IMR-90 (cell line): ENCODE data around the gene NBPF3. TPM values are rescaled to one million over a fixed set of nuclear protein-coding genes. Genes with fewer than 3 reads are reported as not detected.
A peak's percentile ranks its signal among the peaks of the same experiment; 100 is the strongest.

Experiments used
- ATAC-seq: fragments of 200-7000 bp; cut with Tn5 transposase; 2 replicates; pipeline ENCODE4 v1.9.1; 2020; ENCODE audit warnings: low read depth, mild to moderate bottlenecking, moderate library complexity
- Bru-seq: library from RNA; stranded (reverse); fragments of 400-500 nt; gene quantifications from one replicate; lab custom pipeline; 2021; lab: Mats Ljungman, UMichigan
- BruChase-seq, 2 experiments: library from RNA; stranded (reverse); fragments of 400-500 nt; gene quantifications; one replicate each; lab custom pipeline; 2021; lab: Mats Ljungman, UMichigan
- BruUV-seq: library from RNA; stranded (reverse); fragments of 400-500 nt; replicated peaks from 2 replicates; lab custom pipeline; 2021; lab: Mats Ljungman, UMichigan
- CTCF ChIA-PET: fragments of 300-600 bp; formaldehyde crosslinking; extraction: SDS; loops from one replicate; lab custom pipeline; 2021; ENCODE audit warnings: antibody characterized with exemption; lab: Yijun Ruan, JAX
- POLR2A ChIA-PET: fragments of 300-600 bp; sonication (Branson Sonifier 250); formaldehyde crosslinking; loops from one replicate; lab custom pipeline; 2022; ENCODE audit warnings: antibody characterized with exemption; ENCODE audit not compliant: unreplicated experiment; lab: Charles Lee
- DNase-seq: peaks from one replicate; pipeline ENCODE4 v3.0.0; 2013
- H2AFZ ChIP-seq: replicated peaks from 2 replicates; pipeline ENCODE3; 2013; ENCODE audit warnings: low read length, mild to moderate bottlenecking; ENCODE audit not compliant: poor library complexity
- H2AK5ac ChIP-seq: 2 replicates; pipeline ENCODE4 v1.6.1; 2013; ENCODE audit warnings: low read depth, low read length, inconsistent platforms
- H2AK9ac ChIP-seq: replicated peaks from 2 replicates; pipeline ENCODE3; 2013; ENCODE audit warnings: mild to moderate bottlenecking, low read depth, low read length, moderate library complexity; ENCODE audit not compliant: poor library complexity
- H2BK120ac ChIP-seq: 2 replicates; pipeline ENCODE4 v1.6.1; 2013; ENCODE audit warnings: low read depth, low read length, inconsistent platforms
- H2BK15ac ChIP-seq: 3 replicates; pipeline ENCODE4 v1.6.1; 2013; ENCODE audit warnings: low read depth, low read length, inconsistent platforms
- H2BK20ac ChIP-seq: 2 replicates; pipeline ENCODE4 v1.6.1; 2013; ENCODE audit warnings: low read depth, mild to moderate bottlenecking, inconsistent platforms, low read length, moderate library complexity
- H2BK5ac ChIP-seq: 2 replicates; pipeline ENCODE4 v1.6.1; 2013; ENCODE audit warnings: mild to moderate bottlenecking, low read depth, low read length, inconsistent platforms; ENCODE audit not compliant: poor library complexity, severe bottlenecking
- H3K14ac ChIP-seq: replicated peaks from 2 replicates; pipeline ENCODE4 v1.6.1; 2013; ENCODE audit warnings: low read depth, low read length, inconsistent platforms
- H3K18ac ChIP-seq: 2 replicates; pipeline ENCODE4 v1.6.1; 2013; ENCODE audit warnings: low read depth, low read length, control low read depth
- H3K23ac ChIP-seq: 2 replicates; pipeline ENCODE4 v1.6.1; 2013; ENCODE audit warnings: low read depth, low read length, inconsistent platforms
- H3K27ac ChIP-seq: 2 replicates; pipeline ENCODE4 v1.5.1; 2013; ENCODE audit warnings: mild to moderate bottlenecking, control low read depth, low read length; ENCODE audit not compliant: insufficient read depth
- H3K27me3 ChIP-seq: 2 replicates; pipeline ENCODE4 v1.6.1; 2013; ENCODE audit warnings: low read length; ENCODE audit not compliant: control insufficient read depth, insufficient read depth
- H3K36me3 ChIP-seq: 2 replicates; pipeline ENCODE4 v1.6.1; 2013; ENCODE audit warnings: low read length, mixed read lengths; ENCODE audit not compliant: control insufficient read depth, insufficient read depth
- H3K4ac ChIP-seq: 2 replicates; pipeline ENCODE4 v1.6.1; 2013; ENCODE audit warnings: low read depth, low read length, inconsistent platforms
- H3K4me1 ChIP-seq: 2 replicates; pipeline ENCODE4 v1.6.1; 2013; ENCODE audit warnings: low read length, mixed read lengths; ENCODE audit not compliant: control insufficient read depth, insufficient read depth
- H3K4me2 ChIP-seq: 2 replicates; pipeline ENCODE4 v1.6.1; 2013; ENCODE audit warnings: low read depth, mild to moderate bottlenecking, control low read depth, low read length, moderate library complexity
- H3K4me3 ChIP-seq: 2 replicates; pipeline ENCODE4 v1.5.1; 2013; ENCODE audit warnings: low read depth, mild to moderate bottlenecking, control low read depth, low read length, moderate library complexity; ENCODE audit not compliant: insufficient read depth
- H3K56ac ChIP-seq: 2 replicates; pipeline ENCODE4 v1.6.1; 2013; ENCODE audit warnings: low read length, inconsistent platforms; ENCODE audit not compliant: insufficient read depth; ENCODE audit errors: extremely low read depth
- H3K79me1 ChIP-seq, 2 experiments: 2 replicates each; pipeline ENCODE4 v1.6.1; 2013; ENCODE audit warnings: low read length in 2 of 2, inconsistent platforms in 1 of 2, low read depth in 1 of 2
- H3K9ac ChIP-seq: 2 replicates; pipeline ENCODE4 v1.6.1; 2013; ENCODE audit warnings: low read depth, low read length, control low read depth
- H3K9me1 ChIP-seq: 2 replicates; pipeline ENCODE4 v1.6.1; 2013; ENCODE audit warnings: low read length, inconsistent platforms; ENCODE audit not compliant: insufficient read depth
- H3K9me3 ChIP-seq: 2 replicates; pipeline ENCODE4 v1.6.1; 2013; ENCODE audit warnings: low read length; ENCODE audit not compliant: control insufficient read depth, insufficient read depth
- H4K20me1 ChIP-seq: 2 replicates; pipeline ENCODE4 v1.6.1; 2013; ENCODE audit warnings: low read length, inconsistent platforms; ENCODE audit not compliant: insufficient read depth
- H4K5ac ChIP-seq: 2 replicates; pipeline ENCODE4 v1.6.1; 2013; ENCODE audit warnings: mild to moderate bottlenecking, low read depth, low read length, control low read depth
- H4K8ac ChIP-seq, 2 experiments: 2 replicates each; pipeline ENCODE4 v1.6.1; 2013; ENCODE audit warnings: low read depth in 2 of 2, low read length in 2 of 2, control low read depth in 1 of 2, inconsistent platforms in 1 of 2
- H4K91ac ChIP-seq: 2 replicates; pipeline ENCODE4 v1.6.1; 2013; ENCODE audit warnings: low read depth, low read length, inconsistent platforms; ENCODE audit not compliant: insufficient read depth
- MAZ ChIP-seq: IDR thresholded peaks from 2 replicates; pipeline ENCODE4 v1.6.1; 2012; ENCODE audit warnings: low read depth, mild to moderate bottlenecking, low read length, improper control_type of control experiment, moderate library complexity, borderline replicate concordance
- MXI1 ChIP-seq: IDR thresholded peaks from 2 replicates; pipeline ENCODE4 v1.6.1; 2012; ENCODE audit warnings: low read depth, mild to moderate bottlenecking, low read length, moderate library complexity, borderline replicate concordance
- RFX5 ChIP-seq: IDR thresholded peaks from 2 replicates; pipeline ENCODE4 v1.8.0; 2012; ENCODE audit warnings: low read depth, mild to moderate bottlenecking, low read length, moderate library complexity
- SMC3 ChIP-seq: fragments of 150-350 bp; IDR thresholded peaks from 2 replicates; pipeline ENCODE4 v1.6.1; 2016; ENCODE audit warnings: low read depth, mild to moderate bottlenecking, antibody characterized with exemption, low read length, moderate library complexity
- WGBS, 2 experiments: methylation state at CpG; one replicate each; pipeline versions ENCODE4 v1.1.5 to v1.1.7; 2013; ENCODE audit warnings: missing lambda C conversion rate in 2 of 2; ENCODE audit not compliant: insufficient read length in 1 of 2; ENCODE audit errors: extremely low coverage in 2 of 2; 5-methylcytosine and 5-hydroxymethylcytosine counted together
- dilution Hi-C: fragments of 300-500 bp; cut with HindIII; formaldehyde crosslinking; loops from one replicate; pipeline ENCODE4 v1.14.3; 2018; ENCODE audit warnings: low sequenced_read_pairs; ENCODE audit not compliant: unreplicated experiment
- in situ Hi-C: fragments of 300-500 bp; cut with MboI; formaldehyde crosslinking; loops from 3 replicates; pipeline ENCODE4 v1.14.3; 2019; ENCODE audit warnings: low sequenced_read_pairs, inconsistent platforms, mixed read lengths
- intact Hi-C: fragments of 100-400 bp; cut with micrococcal nuclease; formaldehyde crosslinking; loops from 2 replicates; pipeline ENCODE4 v1.10.0; 2022
- long read RNA-seq: library from polyadenylated mRNA; unstranded; transcript quantifications from one replicate; pipeline ENCODE4 v2.0.0, GENCODE V29; 2021; ENCODE audit not compliant: unreplicated experiment
- polyA plus RNA-seq, 3 experiments: library from polyadenylated mRNA; depleted of rRNA; stranded (reverse); fragments of >200 nt; gene quantifications; 2 replicates each; pipeline ENCODE4 v1.2.3, GENCODE V29; 2012; ENCODE audit warnings: low replicate concordance in 1 of 3
- total RNA-seq: library from RNA; depleted of rRNA; stranded (reverse); fragments of >200 nt; gene quantifications from 2 replicates; pipeline ENCODE4 v1.2.3, GENCODE V29; 2012; rRNA removed
- TF ChIP-seq, protein P1 (sequence below): fragments of 150-350 bp; IDR thresholded peaks from 2 replicates; pipeline ENCODE4 v1.6.1; 2016; ENCODE audit warnings: low read depth, mild to moderate bottlenecking, low read length, moderate library complexity, borderline replicate concordance

NBPF3 gene, protein sequence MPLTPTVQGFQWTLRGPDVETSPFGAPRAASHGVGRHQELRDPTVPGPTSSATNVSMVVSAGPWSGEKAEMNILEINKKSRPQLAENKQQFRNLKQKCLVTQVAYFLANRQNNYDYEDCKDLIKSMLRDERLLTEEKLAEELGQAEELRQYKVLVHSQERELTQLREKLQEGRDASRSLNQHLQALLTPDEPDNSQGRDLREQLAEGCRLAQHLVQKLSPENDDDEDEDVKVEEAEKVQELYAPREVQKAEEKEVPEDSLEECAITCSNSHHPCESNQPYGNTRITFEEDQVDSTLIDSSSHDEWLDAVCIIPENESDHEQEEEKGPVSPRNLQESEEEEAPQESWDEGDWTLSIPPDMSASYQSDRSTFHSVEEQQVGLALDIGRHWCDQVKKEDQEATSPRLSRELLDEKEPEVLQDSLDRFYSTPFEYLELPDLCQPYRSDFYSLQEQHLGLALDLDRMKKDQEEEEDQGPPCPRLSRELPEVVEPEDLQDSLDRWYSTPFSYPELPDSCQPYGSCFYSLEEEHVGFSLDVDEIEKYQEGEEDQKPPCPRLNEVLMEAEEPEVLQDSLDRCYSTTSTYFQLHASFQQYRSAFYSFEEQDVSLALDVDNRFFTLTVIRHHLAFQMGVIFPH
- total RNA-seq: 18.1 and 18.8 TPM in 2 replicates
- polyA plus RNA-seq (2012; rRNA removed): 6.7 and 8.7 TPM in 2 replicates
- polyA plus RNA-seq (2012; cell fraction: cytosol; rRNA removed): 7.9 and 12.1 TPM in 2 replicates
- 13.9 and 33.7 TPM in 2 replicates for polyA plus RNA-seq (2012; cell fraction: nucleus; rRNA removed; ENCODE audit: low replicate concordance)
- percentile 86 among the genes with signal in this experiment for Bru-seq, nascent RNA
- BruChase-seq, experiment 1, labeled RNA remaining after a 6-hour chase: percentile 83 among the genes with signal in this experiment
- percentile 87 among the genes with signal in this experiment for BruChase-seq, experiment 2, labeled RNA remaining after a 2-hour chase
- long read RNA-seq, full-length matches to known transcripts: 15 of 65 reads
- long read RNA-seq, partial matches to known transcripts: 8 of 65 reads
- long read RNA-seq, other reads (novel, unspliced or antisense): 42 of 65 reads

DNA sequence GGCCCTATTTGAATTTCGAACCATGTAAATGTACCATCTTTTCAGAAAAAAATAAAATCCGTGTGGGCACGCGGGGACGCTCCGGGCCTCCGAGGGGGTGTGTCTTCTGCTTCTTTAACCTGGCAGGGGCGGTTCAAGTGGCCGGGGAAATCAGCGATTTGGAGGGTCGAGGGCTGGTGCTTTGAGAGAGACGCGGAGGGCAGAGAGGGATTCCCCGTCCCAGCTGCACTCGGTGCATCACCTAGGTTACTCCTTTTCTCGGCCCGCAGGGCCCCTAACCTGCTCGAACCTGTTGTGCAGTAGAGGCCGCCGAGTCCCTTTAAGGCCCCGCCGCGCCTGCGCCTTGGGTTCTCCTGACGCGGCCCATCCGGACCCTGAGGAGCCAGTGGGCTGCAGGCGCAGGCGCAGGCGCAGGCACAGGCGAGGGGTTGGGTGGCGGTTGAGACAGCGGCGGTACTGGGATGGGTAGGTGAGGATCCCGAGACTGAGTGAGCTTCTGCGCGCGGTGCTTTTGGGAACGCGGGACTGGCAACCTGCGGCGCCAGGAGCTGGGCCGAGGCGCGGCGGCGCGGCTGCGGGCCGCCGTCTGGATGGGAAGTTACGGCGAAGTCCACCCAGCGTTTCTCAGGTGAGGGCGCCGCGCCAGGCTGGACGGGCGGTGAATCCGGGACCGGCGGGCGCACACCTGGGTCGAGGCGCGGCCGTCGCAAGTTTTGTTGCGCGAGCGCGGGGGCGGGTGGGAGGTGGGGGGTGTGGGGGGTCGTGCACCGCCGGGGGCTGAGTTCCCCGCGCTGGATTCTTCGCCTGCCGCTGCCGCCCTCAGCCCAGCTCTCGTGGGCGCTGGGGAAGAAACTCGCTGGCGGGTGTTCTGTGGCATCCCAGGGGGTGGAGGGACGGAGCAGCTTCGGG lies at the start of gene NBPF3:
NBPF3 (plus strand) TSS at position 417 of the 909 bp plus-strand sequence. CDS start 4,950 bp downstream, outside the sequence.
- Histone ChIP-seq H2AK9ac (peak within 1 kb of the TSS; percentile 73), H2AFZ (peak within 1 kb of the TSS; percentile 100), H2AK5ac (peak within 1 kb of the TSS; percentile 73), H4K91ac (peak within 1 kb of the TSS; percentile 70), H2BK15ac (peak within 1 kb of the TSS; percentile 77; the same call in 1 of the 3 replicates), H3K4me3 (peak within 1 kb of the TSS; percentile 86), H3K4me2 (peak within 1 kb of the TSS; percentile 97), H3K4me1 (no peaks in the 10 kb centered on the region), H3K23ac (peak within 1 kb of the TSS; percentile 92), H3K9me3 (no peaks in the 10 kb centered on the region), H3K36me3 (peaks cover 2% of the 10 kb centered on the region; the same call in 1 of the 2 replicates), H3K56ac (peak within 1 kb of the TSS; percentile 33), H3K79me1 (peaks cover 11 to 25% of the 10 kb centered on the region in 2 experiments), H3K18ac (peak within 1 kb of the TSS; percentile 86), H3K27ac (peak within 1 kb of the TSS; percentile 46), H3K27me3 (peaks cover 1% of the 10 kb centered on the region; the same call in 1 of the 2 replicates), H4K8ac (peak within 1 kb of the TSS; percentile 58 to 86), H3K14ac (peak within 1 kb of the TSS; percentile 24), H4K5ac (peak within 1 kb of the TSS; percentile 93), H3K9ac (peak within 1 kb of the TSS; percentile 78), H2BK120ac (peak within 1 kb of the TSS; percentile 66), H3K9me1 (no peaks in the 10 kb centered on the region; the same call in 1 of the 2 replicates), H2BK5ac (peak within 1 kb of the TSS; percentile 42), H2BK20ac (peak within 1 kb of the TSS; percentile 88; the same call in 1 of the 2 replicates), H3K4ac (peak within 1 kb of the TSS; percentile 56), H4K20me1 (no peaks in the 10 kb centered on the region)
- 2% methylated on average over 29 of the region's 87 CpGs; no CpG with 5 or more reads in 1 of the 2 experiments for WGBS, 2 experiments
- ChIA-PET CTCF (no interaction called here), POLR2A (no interaction called here)
- DNase-seq: peak; percentile 69
- no peak for TF ChIP-seq MAZ
- TF ChIP-seq MXI1: peak; percentile 12; the same call in 1 of the 2 replicates
- TF ChIP-seq, protein P1, sequence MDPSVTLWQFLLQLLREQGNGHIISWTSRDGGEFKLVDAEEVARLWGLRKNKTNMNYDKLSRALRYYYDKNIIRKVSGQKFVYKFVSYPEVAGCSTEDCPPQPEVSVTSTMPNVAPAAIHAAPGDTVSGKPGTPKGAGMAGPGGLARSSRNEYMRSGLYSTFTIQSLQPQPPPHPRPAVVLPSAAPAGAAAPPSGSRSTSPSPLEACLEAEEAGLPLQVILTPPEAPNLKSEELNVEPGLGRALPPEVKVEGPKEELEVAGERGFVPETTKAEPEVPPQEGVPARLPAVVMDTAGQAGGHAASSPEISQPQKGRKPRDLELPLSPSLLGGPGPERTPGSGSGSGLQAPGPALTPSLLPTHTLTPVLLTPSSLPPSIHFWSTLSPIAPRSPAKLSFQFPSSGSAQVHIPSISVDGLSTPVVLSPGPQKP: no peak
- no peak for TF ChIP-seq RFX5
- no peak for TF ChIP-seq SMC3
- peak; percentile 98 for ATAC-seq
- BruUV-seq: no TSS peak
- intact Hi-C loops (no loop called here), in situ Hi-C loops (no loop called here), dilution Hi-C loops (no loop called here)
